H9 (cell line): ENCODE results near the gene MUC5B. TPM values are rescaled to one million over a fixed set of nuclear protein-coding genes. Genes with fewer than 3 reads are reported as not detected.
"Not testable (repeated sequence)": the region's sequence is repeated elsewhere in the genome, so short reads cannot be mapped to it uniquely, and the experiment has no call there.

Experiments
- DNase-seq: peaks from one replicate; pipeline ENCODE4 v3.0.0-alpha.2; 2017
- H2AFZ ChIP-seq: one replicate; pipeline ENCODE4 v1.6.1; 2013; ENCODE audit warnings: mild to moderate bottlenecking, low read length, control low read depth, moderate library complexity
- H2AK5ac ChIP-seq: 2 replicates; pipeline ENCODE4 v1.6.1; 2013; ENCODE audit warnings: low read length, control low read depth, mixed read lengths; ENCODE audit not compliant: insufficient read length
- H2BK120ac ChIP-seq: one replicate; pipeline ENCODE4 v1.6.1; 2013; ENCODE audit warnings: low read depth, mild to moderate bottlenecking, low read length, control low read depth, inconsistent platforms; ENCODE audit not compliant: poor library complexity, severe bottlenecking
- H2BK12ac ChIP-seq: 2 replicates; pipeline ENCODE4 v1.6.1; 2013; ENCODE audit warnings: low read length, control low read depth, mixed read lengths, low read depth; ENCODE audit not compliant: insufficient read length
- H2BK15ac ChIP-seq: 2 replicates; pipeline ENCODE4 v1.6.1; 2013; ENCODE audit warnings: low read depth, low read length, control low read depth
- H2BK20ac ChIP-seq: one replicate; pipeline ENCODE4 v1.6.1; 2013; ENCODE audit warnings: low read depth, mild to moderate bottlenecking, low read length, control low read depth, inconsistent platforms; ENCODE audit not compliant: poor library complexity, severe bottlenecking
- H2BK5ac ChIP-seq: 2 replicates; pipeline ENCODE4 v1.6.1; 2013; ENCODE audit warnings: low read length, control low read depth, mixed read lengths; ENCODE audit not compliant: insufficient read length
- H3K14ac ChIP-seq: 2 replicates; pipeline ENCODE4 v1.6.1; 2013; ENCODE audit warnings: low read length, control low read depth; ENCODE audit not compliant: insufficient read depth
- H3K18ac ChIP-seq: 2 replicates; pipeline ENCODE4 v1.6.1; 2013; ENCODE audit warnings: low read depth, mild to moderate bottlenecking, mixed read lengths, low read length, control low read depth; ENCODE audit not compliant: insufficient read length
- H3K23ac ChIP-seq: 2 replicates; pipeline ENCODE4 v1.6.1; 2013; ENCODE audit warnings: low read length, control low read depth, mixed read lengths, low read depth; ENCODE audit not compliant: insufficient read length
- H3K23me2 ChIP-seq: 2 replicates; pipeline ENCODE4 v1.6.1; 2013; ENCODE audit warnings: low read depth, mild to moderate bottlenecking, mixed read lengths, low read length, control low read depth; ENCODE audit not compliant: insufficient read length, poor library complexity, severe bottlenecking
- H3K27ac ChIP-seq: 2 replicates; pipeline ENCODE4 v1.5.1; 2013; ENCODE audit warnings: low read length, control low read depth, mixed read lengths, low read depth; ENCODE audit not compliant: insufficient read length
- H3K27me3 ChIP-seq: 2 replicates; pipeline ENCODE4 v1.6.1; 2013; ENCODE audit warnings: low read length, control low read depth, inconsistent platforms; ENCODE audit not compliant: insufficient read depth
- H3K4ac ChIP-seq: 2 replicates; pipeline ENCODE4 v1.6.1; 2013; ENCODE audit warnings: low read depth, mild to moderate bottlenecking, control low read depth, inconsistent platforms, low read length, moderate library complexity
- H3K4me1 ChIP-seq: 2 replicates; pipeline ENCODE4 v1.6.1; 2013; ENCODE audit warnings: low read length, control low read depth, inconsistent platforms; ENCODE audit not compliant: insufficient read depth
- H3K4me2 ChIP-seq: 2 replicates; pipeline ENCODE4 v1.6.1; 2013; ENCODE audit warnings: low read length, control low read depth, mixed read lengths; ENCODE audit not compliant: insufficient read length, insufficient read depth
- H3K56ac ChIP-seq: 2 replicates; pipeline ENCODE4 v1.6.1; 2013; ENCODE audit warnings: low read depth, mild to moderate bottlenecking, mixed read lengths, low read length, control low read depth; ENCODE audit not compliant: insufficient read length
- H3K79me1 ChIP-seq: 2 replicates; pipeline ENCODE4 v1.6.1; 2013; ENCODE audit warnings: low read depth, mild to moderate bottlenecking, moderate library complexity, low read length, control low read depth, inconsistent platforms; ENCODE audit not compliant: insufficient read depth, poor library complexity, severe bottlenecking
- H3K79me2 ChIP-seq: 2 replicates; pipeline ENCODE4 v1.6.1; 2013; ENCODE audit warnings: low read length, control low read depth, inconsistent platforms; ENCODE audit not compliant: insufficient read depth
- H3K9ac ChIP-seq: 2 replicates; pipeline ENCODE4 v1.6.1; 2013; ENCODE audit warnings: low read length, control low read depth, mixed read lengths; ENCODE audit not compliant: insufficient read length; ENCODE audit errors: extremely low read depth
- H3K9me3 ChIP-seq: one replicate; pipeline ENCODE4 v1.6.1; 2013; ENCODE audit warnings: low read depth, low read length, inconsistent platforms; ENCODE audit not compliant: control insufficient read depth
- H3T11ph ChIP-seq: one replicate; pipeline ENCODE4 v1.6.1; 2013; ENCODE audit warnings: mild to moderate bottlenecking, low read length, control low read depth, inconsistent platforms
- H4K20me1 ChIP-seq: one replicate; pipeline ENCODE4 v1.6.1; 2013; ENCODE audit not compliant: control insufficient read depth, insufficient read length, insufficient read depth
- H4K5ac ChIP-seq: 2 replicates; pipeline ENCODE4 v1.6.1; 2013; ENCODE audit warnings: low read depth, mild to moderate bottlenecking, mixed read lengths, low read length, control low read depth; ENCODE audit not compliant: insufficient read length
- H4K8ac ChIP-seq: replicated peaks from 2 replicates; pipeline ENCODE4 v1.6.1; 2013; ENCODE audit warnings: low read length, control low read depth, mixed read lengths, low read depth; ENCODE audit not compliant: insufficient read length
- H4K91ac ChIP-seq: 2 replicates; pipeline ENCODE4 v1.6.1; 2013; ENCODE audit warnings: low read depth, mild to moderate bottlenecking, moderate library complexity, mixed read lengths, low read length, control low read depth; ENCODE audit not compliant: insufficient read length
- H3K27ac Mint-ChIP-seq, 3 experiments: 2 replicates in 2 of 3; 3 replicates in 1 of 3; pipeline ENCODE4 v1.8.0; 2020 to 2021; ENCODE audit warnings: mixed read lengths in 3 of 3, mild to moderate bottlenecking in 1 of 3, moderate library complexity in 1 of 3
- H3K27me3 Mint-ChIP-seq: 2 replicates; pipeline ENCODE4 v1.8.0; 2021; ENCODE audit warnings: low read depth, mild to moderate bottlenecking, moderate library complexity, mixed read lengths
- H3K36me3 Mint-ChIP-seq, 3 experiments: 2 replicates in 2 of 3; 3 replicates in 1 of 3; pipeline ENCODE4 v1.8.0; 2020 to 2021; ENCODE audit warnings: low read depth in 3 of 3, mixed read lengths in 3 of 3; ENCODE audit not compliant: insufficient read depth in 1 of 3
- H3K4me1 Mint-ChIP-seq, 2 experiments: 2 replicates each; pipeline ENCODE4 v1.8.0; 2020; ENCODE audit warnings: mixed read lengths in 2 of 2
- H3K4me3 Mint-ChIP-seq, 2 experiments: 2 replicates in 1 of 2; 3 replicates in 1 of 2; pipeline ENCODE4 v1.8.0; 2020 to 2021; ENCODE audit warnings: mild to moderate bottlenecking in 2 of 2, mixed read lengths in 2 of 2, moderate library complexity in 1 of 2
- H3K9me3 Mint-ChIP-seq, 2 experiments: 2 replicates in 1 of 2; 3 replicates in 1 of 2; pipeline ENCODE4 v1.8.0; 2020; ENCODE audit warnings: mild to moderate bottlenecking in 2 of 2, mixed read lengths in 2 of 2, moderate library complexity in 1 of 2
- WGBS: extraction: QIAGEN DNeasy Blood & Tissue Kit; methylation state at CpG from one replicate; pipeline ENCODE4 v1.1.7; 2013; ENCODE audit warnings: missing lambda C conversion rate, low lambda C conversion rate, mixed read lengths; ENCODE audit not compliant: insufficient read length; ENCODE audit errors: extremely low coverage; 5-methylcytosine and 5-hydroxymethylcytosine counted together
- total RNA-seq: library from RNA; stranded (reverse); gene quantifications from 2 replicates; pipeline ENCODE4 v1.2.1, GENCODE V29; 2021

The MUC5B gene
- total RNA-seq, 1 experiment from 2014 or later = not detected

GRCh38 chr11:1243521-1243920, 20.7 kb downstream of the MUC5B start:
- not testable (repeated sequence) for H3K4me1 ChIP-seq, H3K9ac ChIP-seq, H3K27me3 ChIP-seq, H2BK12ac ChIP-seq, H3K79me1 ChIP-seq, H3K4me1 Mint-ChIP-seq, DNase-seq, H3T11ph ChIP-seq, H4K20me1 ChIP-seq, H3K23me2 ChIP-seq, H3K56ac ChIP-seq, H3K4me3 Mint-ChIP-seq, H3K27ac ChIP-seq, H3K4ac ChIP-seq, H3K27ac Mint-ChIP-seq, H2AFZ ChIP-seq, H2AK5ac ChIP-seq, H3K23ac ChIP-seq, H2BK120ac ChIP-seq, H2BK15ac ChIP-seq, H4K91ac ChIP-seq, H3K79me2 ChIP-seq, H4K8ac ChIP-seq, H3K9me3 ChIP-seq, H4K5ac ChIP-seq, H3K14ac ChIP-seq, H2BK20ac ChIP-seq, H3K18ac ChIP-seq, H3K4me2 ChIP-seq, H2BK5ac ChIP-seq
- Mint-ChIP-seq H3K27me3 (peaks cover 15% of the 10 kb centered on the region), H3K36me3 (peaks cover 4 to 19% (median 9%) of the 10 kb centered on the region in 3 experiments; a peak in 6 of 7 replicates), H3K9me3 (peaks cover 45 to 51% of the 10 kb centered on the region in 2 experiments)
- no CpG with 5 or more reads among the region's 18 CpGs for WGBS

GRCh38 chr11:1244557-1244956, 21.7 kb downstream of the MUC5B start:
- H2BK20ac ChIP-seq, DNase-seq, H4K91ac ChIP-seq, H3T11ph ChIP-seq, H3K27ac Mint-ChIP-seq, H2AFZ ChIP-seq, H3K56ac ChIP-seq, H3K4me1 ChIP-seq, H3K14ac ChIP-seq, H2BK5ac ChIP-seq, H3K4ac ChIP-seq, H3K4me1 Mint-ChIP-seq, H3K79me2 ChIP-seq, H3K23ac ChIP-seq, H3K23me2 ChIP-seq, H2BK15ac ChIP-seq, H2BK12ac ChIP-seq, H4K20me1 ChIP-seq, H2BK120ac ChIP-seq, H3K9me3 ChIP-seq, H3K27ac ChIP-seq, H3K4me3 Mint-ChIP-seq, H3K27me3 ChIP-seq, H4K8ac ChIP-seq, H3K18ac ChIP-seq, H3K79me1 ChIP-seq, H3K4me2 ChIP-seq, H4K5ac ChIP-seq, H2AK5ac ChIP-seq, H3K9ac ChIP-seq: not testable (repeated sequence)
- H3K9me3 Mint-ChIP-seq = peaks cover 48 to 54% of the 10 kb centered on the region in 2 experiments
- H3K36me3 Mint-ChIP-seq = peaks cover 4 to 19% (median 10%) of the 10 kb centered on the region in 3 experiments; a peak in 6 of 7 replicates
- no CpG with 5 or more reads among the region's 9 CpGs for WGBS
- H3K27me3 Mint-ChIP-seq = peaks cover 15% of the 10 kb centered on the region
